HG03565 (cell line): Measurements from ENCODE around the gene EPB41.
"Not testable (repeated sequence)": the region's sequence is repeated elsewhere in the genome, so short reads cannot be mapped to it uniquely, and the experiment has no call there.

Source experiments
- ATAC-seq: cut with Tn5 transposase; IDR thresholded peaks from one replicate; pipeline ENCODE4 v1.9.1; 2021; ENCODE audit warnings: mild to moderate bottlenecking, moderate library complexity; ENCODE audit not compliant: unreplicated experiment

Gene EPB41

GRCh38 chr1:29043274-29043965 lies 129.1 kb downstream of the EPB41 start:
- no peak for ATAC-seq

- no peak for ATAC-seq
These were observed 129.6 kb downstream of the EPB41 start for GRCh38 chr1:29044010-29044409.

- ATAC-seq, result not testable (repeated sequence)
These were observed 131.3 kb downstream of the EPB41 start for GRCh38 chr1:29045663-29046062.

GRCh38 chr1:29047142-29047541 lies 132.8 kb downstream of the EPB41 start:
- ATAC-seq, result no peak

GRCh38 chr1:29050166-29050565 lies 135.8 kb downstream of the EPB41 start:
- no peak for ATAC-seq

GRCh38 chr1:29052100-29052499 lies 137.7 kb downstream of the EPB41 start:
- no peak for ATAC-seq

GRCh38 chr1:29052941-29053340 lies 138.6 kb downstream of the EPB41 start:
- no peak for ATAC-seq

- no peak for ATAC-seq
These were observed 140.8 kb downstream of the EPB41 start for GRCh38 chr1:29055160-29055559.

- no peak for ATAC-seq
These were observed 141.9 kb downstream of the EPB41 start for GRCh38 chr1:29056256-29056655.

GRCh38 chr1:29057700-29058099 lies 143.3 kb downstream of the EPB41 start:
- ATAC-seq, result no peak

- no peak for ATAC-seq
These were observed 148.0 kb downstream of the EPB41 start for GRCh38 chr1:29062157-29062942.

- no peak for ATAC-seq
These were observed 149.7 kb downstream of the EPB41 start for GRCh38 chr1:29064064-29064463.

- no peak for ATAC-seq
These were observed 162.8 kb downstream of the EPB41 start for GRCh38 chr1:29077155-29077554.

GRCh38 chr1:29079916-29080629 lies 165.7 kb downstream of the EPB41 start:
- ATAC-seq, result not testable (repeated sequence)

- ATAC-seq, result no peak
These were observed 166.8 kb downstream of the EPB41 start for GRCh38 chr1:29081201-29081600.

GRCh38 chr1:29082519-29082918 lies 168.2 kb downstream of the EPB41 start:
- no peak for ATAC-seq

- no peak for ATAC-seq
These were observed 169.2 kb downstream of the EPB41 start for GRCh38 chr1:29083317-29084195.

- ATAC-seq, result no peak
These were observed 169.8 kb downstream of the EPB41 start for GRCh38 chr1:29084196-29084521.

GRCh38 chr1:29090937-29091618 lies 176.7 kb downstream of the EPB41 start:
- no peak for ATAC-seq

GRCh38 chr1:29092704-29093103 lies 178.3 kb downstream of the EPB41 start:
- not testable (repeated sequence) for ATAC-seq
